Ovary (tissue), 9 donors: ENCODE results near the gene LRP1B. TPM values are rescaled to one million over a fixed set of nuclear protein-coding genes. Genes with fewer than 3 reads are reported as not detected.

Source experiments
- DNase-seq, 5 donors: peaks; one replicate each; pipeline ENCODE4 v3.0.0-alpha.2; 2019 to 2020
- H3K27ac ChIP-seq, 2 donors: fragments of 200-600 bp; one replicate each; pipeline versions ENCODE4 v1.5.1 to v1.8.0; 2019 to 2022
- H3K27me3 ChIP-seq: fragments of 200-600 bp; one replicate; pipeline ENCODE4 v1.8.0; 2022
- H3K36me3 ChIP-seq: fragments of 200-600 bp; sonication (generic); one replicate; pipeline ENCODE4 v1.5.1; 2019
- H3K4me1 ChIP-seq: one replicate; pipeline ENCODE4 v1.8.1; 2013; ENCODE audit warnings: mild to moderate bottlenecking, moderate library complexity; ENCODE audit not compliant: insufficient read depth
- H3K4me3 ChIP-seq: fragments of 200-600 bp; sonication (generic); one replicate; pipeline ENCODE4 v1.5.1; 2017
- H3K9me3 ChIP-seq, 2 donors: fragments of 200-600 bp in 1 of 2; sonication (generic) in 1 of 2; one replicate each; pipeline versions ENCODE4 v1.5.1 to v1.8.1; 2013 to 2019; ENCODE audit warnings: mild to moderate bottlenecking in 1 of 2, moderate library complexity in 1 of 2
- EP300 ChIP-seq: sonication (generic); formaldehyde crosslinking; IDR thresholded peaks from one replicate; pipeline ENCODE4 v1.6.1; 2017; ENCODE audit warnings: antibody characterized with exemption
- POLR2A ChIP-seq: fragments of 450-650 bp; IDR thresholded peaks from one replicate; pipeline ENCODE4 v1.6.1; 2017; ENCODE audit warnings: antibody characterized with exemption, mild to moderate bottlenecking, moderate library complexity
- WGBS, 3 donors: extraction: QIAGEN DNeasy Blood & Tissue Kit in 1 of 3; methylation state at CpG; one replicate each; pipeline versions ENCODE4 v1.1.5 to v1.1.7; 2013 to 2017; 5-methylcytosine and 5-hydroxymethylcytosine counted together
- intact Hi-C, 4 donors: fragments of 100-400 bp; cut with DNase I; formaldehyde crosslinking; loops; one replicate each; pipeline versions ENCODE4 v1.11.0 to v1.15.1; 2022 to 2023
- polyA plus RNA-seq, 2 donors: library from polyadenylated mRNA; stranded (reverse); fragments of 200-250 nt in 1 of 2; fragments of 350-450 nt in 1 of 2; fragmentation: Illumina TruSeq in 1 of 2; extraction: RNeasy Lipid Tissue Mini Kit (QIAGEN cat#74804) in 1 of 2; gene quantifications; one replicate each; pipeline ENCODE4 v1.2.3, GENCODE V29; 2013 to 2014
- total RNA-seq, 7 donors: library from RNA; depleted of rRNA in 2 of 7; stranded (reverse); fragments of >200 nt in 2 of 7; fragmentation: NEBNext Ultra II Directional in 3 of 7; extraction: Animal tissue kit (Norgen Biotek cat#: 25700) in 3 of 7; gene quantifications; one replicate each; pipeline versions ENCODE4 v1.1.0 to v1.2.4, GENCODE V29; 2016 to 2023
- TF ChIP-seq, protein P1 (sequence below), 3 donors: fragments of 450-650 bp in 2 of 3; fragments of 200-600 bp in 1 of 3; IDR thresholded peaks; one replicate each; pipeline versions ENCODE4 v1.5.1 to v1.8.0; 2016 to 2022; ENCODE audit warnings: antibody characterized with exemption in 3 of 3, mild to moderate bottlenecking in 1 of 3
- donor health status: DM: no; HTN: no; CAD: no; lungs with moderate emphysema.
- donor health status: DM: no; HTN: no; CAD: no.
- donor health status: Bipolar disorder and iron deficiency.
- donor health status: DM: yes; HTN: yes; CAD: no.
- donor health status: DM: no; HTN: no; CAD: no.
- donor health status: DM: yes; HTN: yes; CAD: no.

The LRP1B gene
- total and polyA plus RNA-seq, 9 donors: 0.08 to 2.6 (median 0.37) TPM

- no peak overlapping the region for H3K4me3 ChIP-seq
- H3K4me1 ChIP-seq: no peaks in the 10 kb centered on the region
- TF ChIP-seq EP300 (no peak), POLR2A (no peak)
- TF ChIP-seq, protein P1, sequence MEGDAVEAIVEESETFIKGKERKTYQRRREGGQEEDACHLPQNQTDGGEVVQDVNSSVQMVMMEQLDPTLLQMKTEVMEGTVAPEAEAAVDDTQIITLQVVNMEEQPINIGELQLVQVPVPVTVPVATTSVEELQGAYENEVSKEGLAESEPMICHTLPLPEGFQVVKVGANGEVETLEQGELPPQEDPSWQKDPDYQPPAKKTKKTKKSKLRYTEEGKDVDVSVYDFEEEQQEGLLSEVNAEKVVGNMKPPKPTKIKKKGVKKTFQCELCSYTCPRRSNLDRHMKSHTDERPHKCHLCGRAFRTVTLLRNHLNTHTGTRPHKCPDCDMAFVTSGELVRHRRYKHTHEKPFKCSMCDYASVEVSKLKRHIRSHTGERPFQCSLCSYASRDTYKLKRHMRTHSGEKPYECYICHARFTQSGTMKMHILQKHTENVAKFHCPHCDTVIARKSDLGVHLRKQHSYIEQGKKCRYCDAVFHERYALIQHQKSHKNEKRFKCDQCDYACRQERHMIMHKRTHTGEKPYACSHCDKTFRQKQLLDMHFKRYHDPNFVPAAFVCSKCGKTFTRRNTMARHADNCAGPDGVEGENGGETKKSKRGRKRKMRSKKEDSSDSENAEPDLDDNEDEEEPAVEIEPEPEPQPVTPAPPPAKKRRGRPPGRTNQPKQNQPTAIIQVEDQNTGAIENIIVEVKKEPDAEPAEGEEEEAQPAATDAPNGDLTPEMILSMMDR (IDR thresholded peaks at IDR 0.05): no peak
- 28 to 48% (median 31%) methylated on average over 3 of the region's 3 CpGs for WGBS, 3 donors
- intact Hi-C loops: no loop called here
- H3K27ac ChIP-seq: no peak overlapping the region
- no peak for DNase-seq
- H3K27me3 ChIP-seq: no peaks in the 10 kb centered on the region
- H3K36me3 ChIP-seq: no peaks in the 10 kb centered on the region
- no peaks in the 10 kb centered on the region for H3K9me3 ChIP-seq
Observed at GRCh38 chr2:141151611-141152286, 979.1 kb downstream of the LRP1B start.

DNA sequence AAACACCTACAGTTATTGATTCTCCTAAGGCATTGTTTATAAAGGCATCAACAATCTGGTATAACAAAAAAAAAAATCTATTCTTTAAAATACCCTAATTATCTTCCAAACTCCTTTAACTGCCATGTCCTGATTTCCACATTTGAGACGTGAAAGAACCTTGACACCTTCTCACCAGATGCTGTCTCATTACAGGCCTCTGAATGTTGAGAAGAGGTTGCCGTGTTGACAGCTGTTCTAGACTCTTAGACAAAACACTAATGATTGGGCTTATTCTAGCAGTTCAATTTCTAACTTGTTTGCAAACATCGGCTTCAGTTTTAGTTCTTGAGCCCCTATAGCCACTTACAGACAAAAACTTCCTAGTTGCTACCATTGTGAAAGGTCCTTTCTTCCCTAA lies 988.8 kb downstream of the LRP1B start:
- no peak for DNase-seq
- Histone ChIP-seq H3K4me3 (no peak overlapping the region), H3K27ac (no peak overlapping the region), H3K36me3 (no peaks in the 10 kb centered on the region), H3K27me3 (no peaks in the 10 kb centered on the region), H3K9me3 (no peaks in the 10 kb centered on the region), H3K4me1 (no peaks in the 10 kb centered on the region)
- TF ChIP-seq POLR2A (no peak), EP300 (no peak)
- TF ChIP-seq, protein P1 (IDR thresholded peaks at IDR 0.05): no peak
- WGBS, 3 donors: 46 to 71% (median 49%) methylated on average over 3 of the region's 3 CpGs
- intact Hi-C loops: no loop called here

GRCh38 chr2:141137122-141137693 lies 993.6 kb downstream of the LRP1B start:
- 81 to 89% (median 83%) methylated on average over 4 of the region's 4 CpGs for WGBS, 3 donors
- intact Hi-C loops: no loop called here
- no peaks in the 10 kb centered on the region for H3K36me3 ChIP-seq

GRCh38 chr2:141133883-141134282 lies 996.9 kb downstream of the LRP1B start:
- Histone ChIP-seq H3K4me1 (no peaks in the 10 kb centered on the region), H3K36me3 (no peaks in the 10 kb centered on the region), H3K9me3 (no peaks in the 10 kb centered on the region), H3K4me3 (no peak overlapping the region), H3K27ac (no peak overlapping the region), H3K27me3 (no peaks in the 10 kb centered on the region)
- intact Hi-C loops: no loop called here
- no peak for DNase-seq
- TF ChIP-seq EP300 (no peak), POLR2A (no peak)
- TF ChIP-seq, protein P1 (IDR thresholded peaks at IDR 0.05): no peak
- 86 to 89% (median 89%) methylated on average over 4 of the region's 4 CpGs for WGBS, 3 donors

More at GRCh38 chr2:141137122-141137693, 993.6 kb downstream of the LRP1B start:
- Histone ChIP-seq H3K9me3 (no peaks in the 10 kb centered on the region), H3K4me1 (no peaks in the 10 kb centered on the region), H3K27me3 (no peaks in the 10 kb centered on the region), H3K27ac (no peak overlapping the region), H3K4me3 (no peak overlapping the region)
- no peak for DNase-seq
- TF ChIP-seq, protein P1 (IDR thresholded peaks at IDR 0.05): no peak
- no peak for TF ChIP-seq POLR2A
